H1 (cell line): ENCODE measurements around the gene RAD23A.

ENCODE experiments used
- EP300 ChIP-seq, 2 experiments: IDR thresholded peaks; 1 replicate in 1 of 2; 2 replicates in 1 of 2; pipeline ENCODE4 v1.6.1; 2011 to 2012; ENCODE audit warnings: low read depth in 2 of 2, low read length in 2 of 2, mild to moderate bottlenecking in 2 of 2, borderline replicate concordance in 1 of 2, inconsistent platforms in 1 of 2, moderate library complexity in 1 of 2
- NRF1 ChIP-seq: IDR thresholded peaks from 2 replicates; pipeline ENCODE4 v1.6.1; 2011; ENCODE audit warnings: mild to moderate bottlenecking, low read depth, low read length, improper control_type of control experiment
- POLR2A ChIP-seq, 2 experiments: IDR thresholded peaks; 1 replicate in 1 of 2; 2 replicates in 1 of 2; pipeline ENCODE4 v1.6.1; 2011; ENCODE audit warnings: low read depth in 2 of 2, low read length in 2 of 2, mild to moderate bottlenecking in 2 of 2; ENCODE audit errors: control extremely low read depth in 1 of 2
- RFX5 ChIP-seq: IDR thresholded peaks from 2 replicates; pipeline ENCODE4 v1.6.1; 2011; ENCODE audit warnings: low read depth, low read length, improper control_type of control experiment, borderline replicate concordance
- RNF2 ChIP-seq: fragments of 200-900, 300-1000 bp; sonication (generic); IDR thresholded peaks from 2 replicates; pipeline ENCODE4 v1.7.1; 2016; ENCODE audit warnings: borderline replicate concordance, low read depth, mild to moderate bottlenecking, antibody characterized with exemption, low read length; ENCODE audit not compliant: poor library complexity, severe bottlenecking; ENCODE audit errors: missing control alignments
- SRF ChIP-seq: IDR thresholded peaks from 2 replicates; pipeline ENCODE4 v1.6.1; 2011; ENCODE audit warnings: mild to moderate bottlenecking, low read depth, low read length, moderate library complexity
- TBP ChIP-seq: IDR thresholded peaks from 2 replicates; pipeline ENCODE4 v1.6.1; 2011; ENCODE audit warnings: low read depth, low read length, improper control_type of control experiment
- ZNF274 ChIP-seq: IDR thresholded peaks from 2 replicates; pipeline ENCODE4 v1.7.0; 2012; ENCODE audit warnings: low read length, borderline replicate concordance; ENCODE audit errors: extremely low read depth
- TF ChIP-seq, protein P1 (sequence below), 3 experiments: IDR thresholded peaks; 1 replicate in 2 of 3; 2 replicates in 1 of 3; pipeline versions ENCODE4 v1.5.1 to v1.6.1; 2011; ENCODE audit warnings: low read length in 3 of 3, mild to moderate bottlenecking in 3 of 3, inconsistent platforms in 2 of 3, low read depth in 1 of 3, moderate library complexity in 1 of 3; ENCODE audit not compliant: insufficient read depth in 1 of 3; ENCODE audit errors: control extremely low read depth in 1 of 3
- TF ChIP-seq, protein P2 (sequence below): IDR thresholded peaks from 2 replicates; pipeline ENCODE4 v1.6.1; 2011; ENCODE audit warnings: low read length, improper control_type of control experiment

DNA sequence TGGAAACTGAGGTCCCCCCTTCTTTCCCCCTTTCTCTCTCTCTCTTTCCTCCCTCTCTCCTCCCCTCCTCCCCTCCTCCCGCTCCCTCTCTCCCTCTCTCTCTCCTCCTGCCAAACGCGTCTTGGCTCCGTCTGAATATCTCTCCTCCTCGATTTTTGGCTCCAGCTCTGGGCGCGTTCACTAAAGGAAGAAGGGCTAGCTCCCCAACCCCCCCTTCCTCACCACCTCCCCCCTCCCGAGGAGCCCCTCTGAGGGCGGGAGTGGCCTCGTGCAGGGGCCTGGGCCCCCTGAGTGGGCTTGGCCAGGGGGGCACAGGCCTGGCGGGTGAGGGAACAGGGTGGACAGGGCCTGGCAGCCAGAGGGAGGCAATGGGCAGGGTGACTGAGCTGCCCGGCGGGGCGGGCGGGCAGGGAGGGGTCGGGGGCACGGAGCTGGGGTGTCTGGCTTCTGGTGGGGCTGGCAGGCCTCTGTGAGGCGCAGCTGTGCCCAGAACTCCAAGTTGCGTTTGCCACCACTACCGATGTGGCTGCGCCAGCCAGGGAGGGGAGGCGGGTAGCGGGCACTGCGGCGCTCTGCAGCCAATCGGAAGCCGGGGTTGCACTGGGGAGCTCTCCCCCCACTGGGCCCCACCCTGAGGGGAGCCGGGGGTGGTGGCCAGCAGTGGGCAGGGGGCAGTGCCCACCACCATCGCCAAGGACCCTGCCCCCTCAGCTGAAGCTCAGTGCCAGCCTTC lies 56.7 kb downstream of the RAD23A start:
- TF ChIP-seq POLR2A (IDR thresholded peaks at IDR 0.05; ENCODE audit: control extremely low read depth in 1 of 2, low read depth in 2 of 2, low read length in 2 of 2) (no peak), RNF2 (no peak), SRF (no peak), NRF1 (no peak), EP300 (IDR thresholded peaks at IDR 0.05; ENCODE audit: borderline replicate concordance in 1 of 2, low read depth in 2 of 2, low read length in 2 of 2) (no peak), TBP (no peak), ZNF274 (no peak), RFX5 (no peak)
- TF ChIP-seq, protein P1, sequence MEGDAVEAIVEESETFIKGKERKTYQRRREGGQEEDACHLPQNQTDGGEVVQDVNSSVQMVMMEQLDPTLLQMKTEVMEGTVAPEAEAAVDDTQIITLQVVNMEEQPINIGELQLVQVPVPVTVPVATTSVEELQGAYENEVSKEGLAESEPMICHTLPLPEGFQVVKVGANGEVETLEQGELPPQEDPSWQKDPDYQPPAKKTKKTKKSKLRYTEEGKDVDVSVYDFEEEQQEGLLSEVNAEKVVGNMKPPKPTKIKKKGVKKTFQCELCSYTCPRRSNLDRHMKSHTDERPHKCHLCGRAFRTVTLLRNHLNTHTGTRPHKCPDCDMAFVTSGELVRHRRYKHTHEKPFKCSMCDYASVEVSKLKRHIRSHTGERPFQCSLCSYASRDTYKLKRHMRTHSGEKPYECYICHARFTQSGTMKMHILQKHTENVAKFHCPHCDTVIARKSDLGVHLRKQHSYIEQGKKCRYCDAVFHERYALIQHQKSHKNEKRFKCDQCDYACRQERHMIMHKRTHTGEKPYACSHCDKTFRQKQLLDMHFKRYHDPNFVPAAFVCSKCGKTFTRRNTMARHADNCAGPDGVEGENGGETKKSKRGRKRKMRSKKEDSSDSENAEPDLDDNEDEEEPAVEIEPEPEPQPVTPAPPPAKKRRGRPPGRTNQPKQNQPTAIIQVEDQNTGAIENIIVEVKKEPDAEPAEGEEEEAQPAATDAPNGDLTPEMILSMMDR (IDR thresholded peaks at IDR 0.05; ENCODE audit: control extremely low read depth in 1 of 3, insufficient read depth in 1 of 3, low read depth in 1 of 3, low read length in 3 of 3) = no peak
- TF ChIP-seq, protein P2, sequence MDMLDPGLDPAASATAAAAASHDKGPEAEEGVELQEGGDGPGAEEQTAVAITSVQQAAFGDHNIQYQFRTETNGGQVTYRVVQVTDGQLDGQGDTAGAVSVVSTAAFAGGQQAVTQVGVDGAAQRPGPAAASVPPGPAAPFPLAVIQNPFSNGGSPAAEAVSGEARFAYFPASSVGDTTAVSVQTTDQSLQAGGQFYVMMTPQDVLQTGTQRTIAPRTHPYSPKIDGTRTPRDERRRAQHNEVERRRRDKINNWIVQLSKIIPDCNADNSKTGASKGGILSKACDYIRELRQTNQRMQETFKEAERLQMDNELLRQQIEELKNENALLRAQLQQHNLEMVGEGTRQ = no peak
